GM18873 (cell line): ENCODE results near the gene CDT1.
"Not testable (repeated sequence)": the region's sequence is repeated elsewhere in the genome, so short reads cannot be mapped to it uniquely, and the experiment has no call there.

Experiments
- ATAC-seq: cut with Tn5 transposase; IDR thresholded peaks from one replicate; pipeline ENCODE4 v1.9.1; 2021; ENCODE audit warnings: mild to moderate bottlenecking, moderate library complexity, moderate number of reproducible peaks; ENCODE audit not compliant: unreplicated experiment, low FRiP score

CDT1 gene

GRCh38 chr16:88768071-88768783, 35.4 kb upstream of the CDT1 start:
- no peak for ATAC-seq

- no peak for ATAC-seq
Measured at GRCh38 chr16:88769617-88770460, 33.8 kb upstream of the CDT1 start.

- no peak for ATAC-seq
Measured at GRCh38 chr16:88770461-88771293, 32.9 kb upstream of the CDT1 start.

GRCh38 chr16:88771294-88771772, 32.3 kb upstream of the CDT1 start:
- ATAC-seq = no peak

- ATAC-seq = not testable (repeated sequence)
Measured at GRCh38 chr16:88771781-88772180, 31.8 kb upstream of the CDT1 start.

- ATAC-seq = no peak
Measured at GRCh38 chr16:88772871-88773811, 30.4 kb upstream of the CDT1 start.

GRCh38 chr16:88773812-88774291, 29.7 kb upstream of the CDT1 start:
- no peak for ATAC-seq

GRCh38 chr16:88774544-88775393, 28.8 kb upstream of the CDT1 start:
- no peak for ATAC-seq

- ATAC-seq = no peak
Measured at GRCh38 chr16:88775825-88776224, 27.8 kb upstream of the CDT1 start.

GRCh38 chr16:88777471-88778270, 25.9 kb upstream of the CDT1 start:
- no peak for ATAC-seq

GRCh38 chr16:88778271-88778525, 25.4 kb upstream of the CDT1 start:
- no peak for ATAC-seq

GRCh38 chr16:88778541-88779065, 25.0 kb upstream of the CDT1 start:
- no peak for ATAC-seq

- no peak for ATAC-seq
Measured at GRCh38 chr16:88779406-88780141, 24.0 kb upstream of the CDT1 start.

- no peak for ATAC-seq
Measured at GRCh38 chr16:88780142-88781062, 23.2 kb upstream of the CDT1 start.

GRCh38 chr16:88781140-88782077, 22.2 kb upstream of the CDT1 start:
- no peak for ATAC-seq
